Measurements from ENCODE around the gene DNAJC9. TPM values are rescaled to one million over a fixed set of nuclear protein-coding genes. Genes with fewer than 3 reads are reported as not detected.
"Not testable (repeated sequence)": the region's sequence is repeated elsewhere in the genome, so short reads cannot be mapped to it uniquely, and the experiment has no call there.

The DNAJC9 gene, protein sequence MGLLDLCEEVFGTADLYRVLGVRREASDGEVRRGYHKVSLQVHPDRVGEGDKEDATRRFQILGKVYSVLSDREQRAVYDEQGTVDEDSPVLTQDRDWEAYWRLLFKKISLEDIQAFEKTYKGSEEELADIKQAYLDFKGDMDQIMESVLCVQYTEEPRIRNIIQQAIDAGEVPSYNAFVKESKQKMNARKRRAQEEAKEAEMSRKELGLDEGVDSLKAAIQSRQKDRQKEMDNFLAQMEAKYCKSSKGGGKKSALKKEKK
- 28.3 TPM for polyA plus RNA-seq

DNA sequence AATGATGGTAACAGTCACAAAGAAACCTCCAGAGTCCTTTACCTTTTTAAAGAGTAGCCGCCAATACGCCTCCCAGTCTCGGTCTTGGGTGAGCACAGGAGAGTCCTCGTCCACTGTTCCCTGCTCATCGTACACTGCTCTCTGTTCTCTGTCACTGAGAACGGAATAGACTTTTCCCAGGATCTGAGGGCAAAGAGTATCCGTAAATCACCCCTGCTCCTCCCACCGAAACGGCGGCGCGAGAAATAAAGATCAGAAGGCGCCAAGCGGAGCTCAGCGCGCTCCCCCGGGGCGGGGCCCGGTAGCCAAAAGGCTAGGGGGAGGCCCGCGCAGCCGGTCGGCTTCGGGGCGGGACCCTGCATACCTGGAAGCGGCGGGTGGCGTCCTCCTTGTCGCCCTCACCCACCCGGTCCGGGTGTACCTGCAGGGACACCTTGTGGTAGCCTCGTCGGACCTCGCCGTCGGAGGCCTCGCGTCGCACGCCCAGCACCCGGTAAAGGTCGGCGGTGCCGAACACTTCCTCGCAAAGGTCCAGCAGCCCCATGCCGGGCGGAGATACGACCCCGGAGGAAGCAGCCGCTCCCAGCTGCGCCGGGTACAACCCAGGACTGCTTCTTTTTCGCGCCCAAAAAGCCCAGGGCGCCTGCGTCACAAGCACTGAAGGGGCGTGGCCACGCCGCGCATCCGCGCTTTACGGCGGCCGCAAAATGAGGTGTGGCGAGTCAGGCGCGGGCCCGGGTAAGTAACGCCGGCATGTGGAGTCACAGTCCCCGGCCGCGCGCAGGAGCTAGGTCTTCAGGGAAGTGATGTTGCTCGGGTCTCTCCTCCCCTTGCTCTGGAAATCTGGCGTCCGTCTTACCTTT is at the start of gene DNAJC9:
Gene DNAJC9 (minus strand): TSS at position 610 of the 863 bp plus-strand sequence. CDS start 66 bp downstream, at position 544.
- H3K9me3 Mint-ChIP-seq: no peaks in the 10 kb centered on the region
- no peaks in the 10 kb centered on the region for H3K27me3 Mint-ChIP-seq
- H3K27ac Mint-ChIP-seq: peak within 1 kb of the TSS; percentile 97 to 99 (median 98)
- peaks cover 4% of the 10 kb centered on the region for H3K36me3 Mint-ChIP-seq
- peaks cover 44 to 54% (median 46%) of the 10 kb centered on the region in 3 donors for H3K4me1 Mint-ChIP-seq
- peak within 1 kb of the TSS; percentile 92 to 99 (median 98) for H3K4me3 Mint-ChIP-seq

DNA sequence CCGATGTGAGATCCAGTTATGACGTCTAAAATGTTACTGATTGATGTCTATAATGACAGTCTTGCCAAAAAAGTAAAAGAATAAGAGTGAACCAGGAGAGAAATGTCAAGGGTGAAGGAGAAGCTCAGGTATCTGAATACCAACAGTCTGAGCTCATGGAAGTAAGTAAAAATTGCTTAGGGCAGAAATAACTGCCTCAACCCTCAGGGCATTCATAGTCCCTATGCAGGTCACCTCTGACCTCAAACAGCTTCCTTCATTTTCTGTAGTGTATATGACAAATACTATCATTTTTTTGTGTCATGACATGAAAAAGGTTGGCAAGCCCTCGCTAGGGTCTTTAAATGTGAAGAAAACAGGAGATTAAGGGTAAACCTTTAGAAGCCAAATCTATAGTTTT is 46.4 kb upstream of the DNAJC9 start:
- peaks cover 2 to 8% (median 4%) of the 10 kb centered on the region in 3 donors for H3K9me3 Mint-ChIP-seq
- peaks cover 13% of the 10 kb centered on the region for H3K36me3 Mint-ChIP-seq
- no peak overlapping the region for H3K27ac Mint-ChIP-seq
- no peaks in the 10 kb centered on the region for H3K27me3 Mint-ChIP-seq
- H3K4me1 Mint-ChIP-seq: no peaks in the 10 kb centered on the region
- H3K4me3 Mint-ChIP-seq: no peak overlapping the region

DNA sequence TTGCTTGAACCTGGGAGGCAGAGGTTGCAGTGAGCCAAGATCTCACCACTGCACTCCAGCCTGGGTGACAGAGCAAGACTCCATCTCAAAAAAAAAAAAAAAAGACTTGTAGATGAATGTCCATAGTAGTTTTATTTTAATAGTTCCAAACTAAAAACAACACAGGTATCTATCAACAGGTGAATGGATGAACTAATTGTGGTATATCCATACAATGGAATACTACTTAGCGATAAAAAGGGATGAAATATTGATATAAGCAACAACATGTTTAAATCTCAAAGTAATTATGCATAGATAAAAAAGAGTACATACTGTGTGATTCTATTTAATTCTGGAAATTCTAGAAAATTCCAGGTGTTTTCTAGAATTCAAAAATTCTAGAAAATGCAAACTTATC is 42.9 kb upstream of the DNAJC9 start:
- Mint-ChIP-seq H3K4me1 (peaks cover 0 to 2% (median 0%) of the 10 kb centered on the region in 3 donors), H3K4me3 (no peak overlapping the region), H3K27ac (no peak overlapping the region), H3K9me3 (peaks cover 2 to 8% (median 4%) of the 10 kb centered on the region in 3 donors), H3K27me3 (no peaks in the 10 kb centered on the region), H3K36me3 (peaks cover 10% of the 10 kb centered on the region)

DNA sequence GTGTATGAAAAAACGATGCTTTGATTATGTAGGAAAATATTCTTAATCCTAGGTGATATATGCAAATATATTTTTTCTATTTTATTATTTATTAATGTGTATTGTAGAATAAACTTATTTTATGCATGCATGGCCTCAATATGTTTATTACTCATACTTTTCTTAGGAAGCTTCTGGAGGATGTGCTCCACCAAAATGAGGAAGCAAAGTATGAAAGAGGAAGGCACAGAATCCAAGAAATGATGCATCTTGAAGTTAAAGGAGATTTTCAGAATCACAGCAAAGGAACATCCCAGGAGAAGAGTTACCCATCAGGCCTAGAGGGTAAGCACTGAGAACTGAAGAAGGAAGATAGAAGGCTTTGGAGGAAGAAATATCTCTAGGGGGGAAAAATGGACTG is 40.4 kb upstream of the DNAJC9 start:
- Mint-ChIP-seq H3K36me3 (peaks cover 13% of the 10 kb centered on the region), H3K9me3 (peaks cover 2 to 8% (median 4%) of the 10 kb centered on the region in 3 donors), H3K4me1 (peaks cover 0 to 2% (median 0%) of the 10 kb centered on the region in 3 donors), H3K4me3 (no peak overlapping the region), H3K27me3 (no peaks in the 10 kb centered on the region), H3K27ac (no peak overlapping the region)

DNA sequence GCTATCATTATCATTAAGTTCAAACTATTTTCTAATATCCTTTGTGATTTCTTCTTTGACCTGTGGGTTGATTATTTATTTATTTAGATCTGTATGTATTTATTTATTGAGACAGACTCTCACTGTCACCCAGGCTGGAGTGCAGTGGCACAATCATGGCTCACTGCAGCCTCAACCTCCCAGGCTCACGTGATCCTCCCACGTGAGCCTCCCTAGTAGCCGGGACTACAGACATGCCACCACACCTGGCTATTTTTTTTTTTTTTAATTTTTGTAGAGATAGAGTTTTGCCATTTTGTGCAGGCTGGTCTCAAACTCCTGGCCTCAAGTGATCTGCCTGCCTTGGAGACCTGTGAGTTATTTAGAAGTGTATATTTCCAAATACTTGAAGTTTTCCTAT is 34.0 kb upstream of the DNAJC9 start:
- Mint-ChIP-seq H3K9me3 (no peaks in the 10 kb centered on the region), H3K4me3 (no peak overlapping the region), H3K4me1 (peaks cover 0 to 6% (median 0%) of the 10 kb centered on the region in 3 donors), H3K27ac (peak overlapping the region in 1 of 3 donors; percentile 28), H3K36me3 (peaks cover 5% of the 10 kb centered on the region), H3K27me3 (no peaks in the 10 kb centered on the region)

- Mint-ChIP-seq H3K9me3 (no peaks in the 10 kb centered on the region), H3K36me3 (no peaks in the 10 kb centered on the region), H3K4me3 (no peak overlapping the region), H3K27ac (no peak overlapping the region), H3K4me1 (no peaks in the 10 kb centered on the region), H3K27me3 (peaks cover 2% of the 10 kb centered on the region)
Observed at GRCh38 chr10:73264423-73264822, 17.4 kb upstream of the DNAJC9 start.

DNA sequence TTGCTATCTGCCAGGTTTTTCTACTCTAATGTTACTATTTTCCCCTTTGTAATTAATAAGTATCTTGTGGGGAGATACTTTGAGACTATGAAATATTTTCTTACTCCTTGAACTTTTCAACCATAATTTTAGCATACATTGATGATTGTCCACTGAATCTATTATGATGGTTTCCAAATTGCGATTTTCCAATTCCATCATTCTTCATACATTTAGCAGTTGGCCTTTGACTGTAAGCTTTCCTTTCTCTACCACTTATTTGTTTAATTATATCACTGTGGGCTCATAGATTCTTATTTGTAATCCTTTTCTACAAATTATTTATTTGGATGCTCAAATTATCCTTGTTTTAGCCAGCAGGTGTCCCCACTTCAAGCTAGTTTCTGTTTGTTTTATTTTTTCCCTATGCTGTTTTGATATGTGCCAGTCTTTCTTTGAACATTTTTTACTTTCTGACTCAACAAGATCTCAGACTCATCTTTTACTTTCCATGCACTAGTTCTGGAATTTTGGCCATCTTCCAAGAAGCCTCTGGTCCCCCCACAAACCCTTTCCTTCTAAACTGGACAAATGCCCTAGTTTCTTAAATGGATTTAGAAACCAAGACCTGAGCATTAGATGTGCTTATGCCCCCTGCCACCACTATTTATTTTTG is 16.8 kb upstream of the DNAJC9 start:
- Mint-ChIP-seq H3K27me3 (peaks cover 2% of the 10 kb centered on the region), H3K27ac (peak overlapping the region in 1 of 3 donors; percentile 3), H3K36me3 (no peaks in the 10 kb centered on the region), H3K4me3 (no peak overlapping the region), H3K9me3 (peaks cover 0 to 3% (median 0%) of the 10 kb centered on the region in 3 donors), H3K4me1 (no peaks in the 10 kb centered on the region)

- peaks cover 2% of the 10 kb centered on the region for H3K27me3 Mint-ChIP-seq
- H3K9me3 Mint-ChIP-seq: peaks cover 0 to 4% (median 0%) of the 10 kb centered on the region in 3 donors
- H3K4me1 Mint-ChIP-seq: no peaks in the 10 kb centered on the region
- H3K4me3 Mint-ChIP-seq: no peak overlapping the region
- H3K36me3 Mint-ChIP-seq: no peaks in the 10 kb centered on the region
- no peak overlapping the region for H3K27ac Mint-ChIP-seq
Observed at GRCh38 chr10:73262880-73263555, 16.0 kb upstream of the DNAJC9 start.

GRCh38 chr10:73262105-73262730 is 15.2 kb upstream of the DNAJC9 start:
- Mint-ChIP-seq H3K9me3 (peaks cover 0 to 6% (median 0%) of the 10 kb centered on the region in 3 donors), H3K4me3 (no peak overlapping the region), H3K36me3 (no peaks in the 10 kb centered on the region), H3K27me3 (peaks cover 2% of the 10 kb centered on the region), H3K27ac (no peak overlapping the region), H3K4me1 (no peaks in the 10 kb centered on the region)

- no peaks in the 10 kb centered on the region for H3K4me1 Mint-ChIP-seq
- H3K27ac Mint-ChIP-seq: no peak overlapping the region
- no peak overlapping the region for H3K4me3 Mint-ChIP-seq
- no peaks in the 10 kb centered on the region for H3K36me3 Mint-ChIP-seq
- H3K9me3 Mint-ChIP-seq: peaks cover 0 to 6% (median 0%) of the 10 kb centered on the region in 3 donors
- peaks cover 2% of the 10 kb centered on the region for H3K27me3 Mint-ChIP-seq
Observed at GRCh38 chr10:73261362-73261995, 14.4 kb upstream of the DNAJC9 start.

GRCh38 chr10:73258612-73259011 is 11.6 kb upstream of the DNAJC9 start:
- H3K27ac Mint-ChIP-seq: peak overlapping the region in 1 of 3 donors; percentile 73
- not testable (repeated sequence) for H3K9me3 Mint-ChIP-seq, H3K27me3 Mint-ChIP-seq, H3K4me3 Mint-ChIP-seq, H3K36me3 Mint-ChIP-seq, H3K4me1 Mint-ChIP-seq

DNA sequence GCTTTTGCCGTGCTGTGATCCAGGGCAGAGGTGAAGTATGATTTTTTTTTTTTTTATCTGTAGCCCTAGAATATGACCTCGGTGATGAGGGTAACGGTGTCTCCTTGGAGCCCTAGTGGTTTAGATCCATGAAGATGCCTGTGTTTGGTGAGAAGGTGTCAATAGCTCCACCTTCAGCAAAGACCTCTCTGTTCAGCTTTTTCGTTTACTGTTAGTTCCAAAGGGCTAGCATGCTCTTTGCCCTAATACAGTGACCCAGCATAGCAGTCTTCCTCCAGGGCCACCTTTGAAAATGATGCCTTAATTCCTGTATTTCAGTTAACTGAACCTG is 6.1 kb upstream of the DNAJC9 start:
- peak overlapping the region; percentile 97 to 100 (median 98) for H3K4me3 Mint-ChIP-seq
- H3K27ac Mint-ChIP-seq: peak overlapping the region; percentile 94 to 96 (median 96)
- peaks cover 26 to 32% (median 29%) of the 10 kb centered on the region in 3 donors for H3K4me1 Mint-ChIP-seq
- H3K36me3 Mint-ChIP-seq: peaks cover 2% of the 10 kb centered on the region
- peaks cover 0 to 2% (median 0%) of the 10 kb centered on the region in 3 donors for H3K9me3 Mint-ChIP-seq
- no peaks in the 10 kb centered on the region for H3K27me3 Mint-ChIP-seq

DNA sequence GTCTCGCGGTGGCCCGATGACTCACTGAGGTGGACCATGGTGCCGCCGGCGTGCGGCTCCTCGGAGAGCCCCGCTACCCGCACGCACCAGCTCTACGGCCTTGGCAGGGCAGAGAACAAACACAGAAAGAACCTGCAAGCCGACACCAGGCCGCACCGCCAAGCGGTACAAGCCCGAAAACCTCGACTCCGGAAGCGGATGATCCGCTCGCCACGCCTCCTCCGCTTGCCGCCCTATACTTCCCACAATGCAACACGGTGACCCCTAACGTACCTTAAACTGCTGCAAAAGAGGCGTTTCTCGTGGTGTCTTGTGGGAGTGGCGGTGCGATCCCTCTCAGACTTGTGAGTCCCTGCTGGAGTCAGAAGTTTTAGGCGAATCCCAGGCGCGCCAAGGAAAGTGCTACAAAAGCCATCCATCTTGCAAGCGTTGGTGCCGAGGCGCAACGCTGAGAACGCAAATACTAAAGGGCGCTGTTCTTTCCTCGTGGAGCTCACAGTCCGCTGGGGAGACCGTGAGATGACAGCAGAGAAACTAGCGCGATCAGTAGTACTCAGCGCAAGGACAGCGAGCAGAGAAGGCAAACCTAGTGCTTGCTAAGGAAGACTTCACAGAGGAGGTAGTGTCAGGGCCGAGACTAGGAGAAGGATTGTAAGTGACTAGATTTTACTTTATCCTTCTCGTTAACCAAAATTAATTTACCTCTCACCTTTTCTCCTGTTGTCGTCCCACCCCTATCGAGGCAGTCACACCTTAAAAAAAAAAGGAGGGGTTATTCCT is 5.6 kb upstream of the DNAJC9 start, which contains the start of gene MRPS16:
Gene MRPS16 (minus strand): TSS at position 200 of the 780 bp plus-strand sequence. CDS start 162 bp downstream, at position 38.
- Mint-ChIP-seq H3K36me3 (peaks cover 2% of the 10 kb centered on the region), H3K27me3 (no peaks in the 10 kb centered on the region), H3K9me3 (no peaks in the 10 kb centered on the region), H3K4me3 (peak within 1 kb of the TSS; percentile 97 to 100 (median 98)), H3K4me1 (peaks cover 32 to 37% (median 34%) of the 10 kb centered on the region in 3 donors), H3K27ac (peak within 1 kb of the TSS; percentile 94 to 96 (median 96))
